ENCODE measurements around the gene NUP98.
A peak's percentile ranks its signal among the peaks of the same experiment; 100 is the strongest.

The NUP98 gene

GRCh38 chr11:3797329-3798090 lies at the start of gene NUP98:
NUP98 (minus strand) TSS chr11:3797554; CDS start chr11:3782117, 15,437 bp downstream.
- peak; percentile 100 for DNase-seq (ENCODE audit: low spot score)
- Mint-ChIP-seq H3K27me3 (ENCODE audit: low read depth) (no peaks in the 10 kb centered on the region), H3K4me3 (peak within 1 kb of the TSS; percentile 97), H3K9me3 (no peaks in the 10 kb centered on the region), H3K4me1 (ENCODE audit: low read depth) (peaks cover 36% of the 10 kb centered on the region), H3K27ac (peak within 1 kb of the TSS; percentile 99), H3K36me3 (ENCODE audit: low read depth) (peaks cover 34% of the 10 kb centered on the region)

DNA sequence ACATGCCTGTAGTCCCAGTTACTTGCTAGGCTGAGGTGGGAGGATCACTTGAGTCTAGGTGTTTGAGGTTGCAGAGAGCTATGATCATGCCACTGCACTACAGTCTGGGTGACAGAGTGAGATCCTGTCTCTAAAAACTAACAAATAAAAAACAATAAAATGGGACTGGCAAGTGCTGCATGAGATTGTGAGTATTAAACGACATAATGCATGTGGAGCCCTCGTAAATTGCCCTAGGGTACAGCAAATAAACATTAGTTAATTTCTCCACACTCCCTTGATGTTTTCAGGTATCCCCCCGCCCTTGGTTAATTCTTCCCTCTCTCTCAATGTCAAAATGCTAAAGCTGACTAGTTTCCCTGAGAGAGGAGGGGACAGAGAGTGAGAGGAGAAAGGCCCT lies 48.3 kb upstream of the NUP98 start:
- Mint-ChIP-seq H3K9me3 (no peaks in the 10 kb centered on the region), H3K36me3 (ENCODE audit: low read depth) (no peaks in the 10 kb centered on the region), H3K4me1 (ENCODE audit: low read depth) (peaks cover 25% of the 10 kb centered on the region), H3K27me3 (ENCODE audit: low read depth) (no peaks in the 10 kb centered on the region), H3K27ac (no peak overlapping the region), H3K4me3 (no peak overlapping the region)
- no peak for DNase-seq (ENCODE audit: low spot score)

DNA sequence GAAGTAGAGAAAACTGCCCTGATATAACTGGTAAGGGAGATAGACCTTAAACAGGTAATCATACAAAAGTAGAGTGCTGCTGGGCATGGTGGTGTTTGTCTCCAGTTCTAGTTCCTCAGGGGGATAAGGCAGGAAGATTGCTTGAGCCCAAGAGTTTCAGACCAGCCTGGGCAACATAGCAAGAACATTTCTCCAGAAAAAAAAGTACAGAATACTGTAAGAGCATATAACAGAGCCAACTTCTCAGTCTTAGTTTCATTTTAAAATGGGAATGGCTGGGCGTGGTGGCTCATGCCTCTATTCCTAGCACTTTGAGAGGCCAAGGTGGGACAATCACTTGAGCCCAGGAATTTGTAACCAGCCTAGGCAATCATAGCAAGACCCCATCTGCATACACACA lies 47.9 kb upstream of the NUP98 start:
- no peak for DNase-seq (ENCODE audit: low spot score)
- Mint-ChIP-seq H3K4me3 (no peak overlapping the region), H3K36me3 (ENCODE audit: low read depth) (no peaks in the 10 kb centered on the region), H3K27ac (no peak overlapping the region), H3K27me3 (ENCODE audit: low read depth) (no peaks in the 10 kb centered on the region), H3K4me1 (ENCODE audit: low read depth) (peaks cover 25% of the 10 kb centered on the region), H3K9me3 (no peaks in the 10 kb centered on the region)

- Mint-ChIP-seq H3K9me3 (no peaks in the 10 kb centered on the region), H3K27ac (peak overlapping the region; percentile 51), H3K4me1 (ENCODE audit: low read depth) (peaks cover 30% of the 10 kb centered on the region), H3K36me3 (ENCODE audit: low read depth) (peaks cover 16% of the 10 kb centered on the region), H3K27me3 (ENCODE audit: low read depth) (no peaks in the 10 kb centered on the region), H3K4me3 (no peak overlapping the region)
- DNase-seq (ENCODE audit: low spot score): no peak
Measured at GRCh38 chr11:3843326-3843725, 46.0 kb upstream of the NUP98 start.

DNA sequence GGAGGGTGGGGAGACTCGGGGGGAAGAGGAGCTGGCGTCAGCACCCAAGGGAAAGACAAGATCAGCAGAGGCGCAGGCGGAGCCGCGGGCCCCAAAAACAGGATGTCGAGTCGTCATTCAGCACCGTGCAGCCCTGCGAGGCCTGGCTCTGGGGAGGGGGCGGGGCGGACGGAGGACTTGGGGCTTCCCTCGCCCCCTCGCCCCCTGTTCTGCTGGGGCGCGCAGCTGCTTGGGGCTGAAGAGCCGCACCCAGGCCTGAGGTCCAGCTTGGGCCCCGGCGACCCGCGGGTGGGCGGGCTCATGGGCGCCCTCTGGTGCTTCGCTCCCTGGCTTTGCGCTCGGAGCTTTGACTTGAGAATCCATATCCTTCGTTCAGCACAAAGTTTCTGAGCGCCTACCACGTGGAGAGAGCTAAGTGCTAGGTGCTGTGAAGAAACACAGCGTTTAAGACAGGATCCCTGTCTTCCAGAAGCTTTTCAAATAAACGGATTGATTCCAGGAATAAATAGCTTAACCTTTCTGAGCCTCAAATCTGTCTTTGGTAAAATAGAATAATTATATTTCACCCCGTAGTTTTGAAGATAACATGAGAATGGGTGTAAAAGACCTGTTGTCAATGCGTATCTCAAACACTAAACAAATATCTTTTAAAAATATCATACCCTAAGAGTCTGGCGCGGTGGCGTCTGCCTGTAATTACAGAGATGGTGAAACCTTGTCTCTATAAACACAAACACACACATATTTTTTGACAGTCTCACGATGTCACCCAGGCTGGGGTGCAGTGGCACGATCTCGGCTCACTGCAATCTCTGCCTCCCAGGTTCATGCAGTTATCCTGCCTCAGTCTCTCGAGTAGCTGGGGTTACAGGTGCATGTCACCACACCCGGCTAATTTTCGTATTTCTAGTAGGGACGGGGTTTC lies 44.3 kb upstream of the NUP98 start:
- H3K4me1 Mint-ChIP-seq (ENCODE audit: low read depth): peaks cover 41% of the 10 kb centered on the region
- H3K27me3 Mint-ChIP-seq (ENCODE audit: low read depth): no peaks in the 10 kb centered on the region
- peak overlapping the region; percentile 85 for H3K4me3 Mint-ChIP-seq
- H3K9me3 Mint-ChIP-seq: no peaks in the 10 kb centered on the region
- peak overlapping the region; percentile 98 for H3K27ac Mint-ChIP-seq
- peak; percentile 96 for DNase-seq (ENCODE audit: low spot score)
- H3K36me3 Mint-ChIP-seq (ENCODE audit: low read depth): peaks cover 23% of the 10 kb centered on the region

- H3K27me3 Mint-ChIP-seq (ENCODE audit: low read depth): no peaks in the 10 kb centered on the region
- H3K4me1 Mint-ChIP-seq (ENCODE audit: low read depth): peaks cover 46% of the 10 kb centered on the region
- H3K4me3 Mint-ChIP-seq: peak within 1 kb of the TSS; percentile 99
- DNase-seq (ENCODE audit: low spot score): peak; percentile 73
- H3K27ac Mint-ChIP-seq: peak within 1 kb of the TSS; percentile 98
- no peaks in the 10 kb centered on the region for H3K9me3 Mint-ChIP-seq
- H3K36me3 Mint-ChIP-seq (ENCODE audit: low read depth): peaks cover 23% of the 10 kb centered on the region
Measured at GRCh38 chr11:3840870-3841425, 43.6 kb upstream of the NUP98 start, which contains the start of gene RHOG. RHOG (minus strand) TSS chr11:3840959; CDS start chr11:3828138, 12,821 bp downstream.

GRCh38 chr11:3840004-3840869 lies 42.9 kb upstream of the NUP98 start:
- H3K4me1 Mint-ChIP-seq (ENCODE audit: low read depth): peaks cover 51% of the 10 kb centered on the region
- H3K4me3 Mint-ChIP-seq: peak overlapping the region; percentile 99
- peak; percentile 39 for DNase-seq (ENCODE audit: low spot score)
- peaks cover 29% of the 10 kb centered on the region for H3K36me3 Mint-ChIP-seq (ENCODE audit: low read depth)
- H3K27ac Mint-ChIP-seq: peak overlapping the region; percentile 98
- no peaks in the 10 kb centered on the region for H3K9me3 Mint-ChIP-seq
- no peaks in the 10 kb centered on the region for H3K27me3 Mint-ChIP-seq (ENCODE audit: low read depth)

DNA sequence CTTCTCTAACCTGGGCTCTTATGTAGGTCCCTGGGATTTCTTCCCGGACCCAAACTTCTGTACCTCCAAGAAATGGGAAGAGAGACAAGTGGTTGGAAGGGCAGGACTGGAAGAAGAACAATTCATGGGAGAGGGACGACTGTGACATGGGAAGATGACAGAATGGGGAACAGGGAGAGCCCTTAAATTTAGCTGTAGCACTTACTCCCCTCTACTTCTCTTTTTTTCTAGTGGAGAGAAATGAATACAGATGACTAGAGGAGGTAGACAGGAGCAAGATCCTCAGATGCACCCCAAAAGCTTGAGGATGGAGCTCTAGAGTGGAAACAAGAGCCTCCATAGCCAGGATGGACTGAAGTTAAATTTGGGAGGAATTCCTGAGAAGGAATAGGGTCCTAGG lies 41.1 kb upstream of the NUP98 start:
- Mint-ChIP-seq H3K4me3 (peak overlapping the region; percentile 99), H3K27me3 (ENCODE audit: low read depth) (no peaks in the 10 kb centered on the region), H3K36me3 (ENCODE audit: low read depth) (peaks cover 44% of the 10 kb centered on the region), H3K9me3 (no peaks in the 10 kb centered on the region), H3K4me1 (ENCODE audit: low read depth) (peaks cover 60% of the 10 kb centered on the region), H3K27ac (peak overlapping the region; percentile 98)
- DNase-seq (ENCODE audit: low spot score): no peak

GRCh38 chr11:3837793-3838192 lies 40.4 kb upstream of the NUP98 start:
- Mint-ChIP-seq H3K4me3 (peak overlapping the region; percentile 99), H3K27ac (peak overlapping the region; percentile 98), H3K36me3 (ENCODE audit: low read depth) (peaks cover 47% of the 10 kb centered on the region), H3K9me3 (no peaks in the 10 kb centered on the region), H3K27me3 (ENCODE audit: low read depth) (no peaks in the 10 kb centered on the region), H3K4me1 (ENCODE audit: low read depth) (peaks cover 62% of the 10 kb centered on the region)
- no peak for DNase-seq (ENCODE audit: low spot score)

DNA sequence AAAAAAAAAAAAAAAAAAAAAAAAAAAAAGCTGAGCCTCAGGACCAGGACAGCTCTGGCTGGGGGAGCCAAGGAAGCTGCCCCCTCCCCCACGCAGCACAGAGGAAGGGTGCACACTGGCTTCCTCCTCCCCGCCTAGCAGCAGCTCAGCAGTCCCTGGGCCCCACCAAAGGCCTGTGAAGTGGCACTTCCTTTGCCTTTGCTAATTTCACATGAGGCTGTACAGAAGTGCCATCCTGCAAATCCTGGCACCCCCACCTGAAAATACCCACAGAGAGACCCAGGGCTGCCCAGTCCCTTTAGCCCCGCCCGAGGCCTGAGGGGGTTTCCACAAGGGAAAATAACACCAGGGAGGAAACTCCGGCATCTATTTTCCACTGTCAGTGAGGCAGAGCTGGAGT lies 39.5 kb upstream of the NUP98 start:
- Mint-ChIP-seq H3K4me1 (ENCODE audit: low read depth) (peaks cover 69% of the 10 kb centered on the region), H3K36me3 (ENCODE audit: low read depth) (peaks cover 47% of the 10 kb centered on the region)

GRCh38 chr11:3835751-3836150 lies 38.4 kb upstream of the NUP98 start:
- peaks cover 73% of the 10 kb centered on the region for H3K4me1 Mint-ChIP-seq (ENCODE audit: low read depth)
- peaks cover 57% of the 10 kb centered on the region for H3K36me3 Mint-ChIP-seq (ENCODE audit: low read depth)
- no peaks in the 10 kb centered on the region for H3K27me3 Mint-ChIP-seq (ENCODE audit: low read depth)
- H3K27ac Mint-ChIP-seq: peak overlapping the region; percentile 82
- no peaks in the 10 kb centered on the region for H3K9me3 Mint-ChIP-seq
- H3K4me3 Mint-ChIP-seq: peak overlapping the region; percentile 99
- DNase-seq (ENCODE audit: low spot score): no peak

More for the DNA sequence above, 39.5 kb upstream of the NUP98 start:
- Mint-ChIP-seq H3K27me3 (ENCODE audit: low read depth) (no peaks in the 10 kb centered on the region), H3K4me3 (peak overlapping the region; percentile 99), H3K27ac (peak overlapping the region; percentile 87), H3K9me3 (no peaks in the 10 kb centered on the region)
- peak; percentile 30 for DNase-seq (ENCODE audit: low spot score)

DNA sequence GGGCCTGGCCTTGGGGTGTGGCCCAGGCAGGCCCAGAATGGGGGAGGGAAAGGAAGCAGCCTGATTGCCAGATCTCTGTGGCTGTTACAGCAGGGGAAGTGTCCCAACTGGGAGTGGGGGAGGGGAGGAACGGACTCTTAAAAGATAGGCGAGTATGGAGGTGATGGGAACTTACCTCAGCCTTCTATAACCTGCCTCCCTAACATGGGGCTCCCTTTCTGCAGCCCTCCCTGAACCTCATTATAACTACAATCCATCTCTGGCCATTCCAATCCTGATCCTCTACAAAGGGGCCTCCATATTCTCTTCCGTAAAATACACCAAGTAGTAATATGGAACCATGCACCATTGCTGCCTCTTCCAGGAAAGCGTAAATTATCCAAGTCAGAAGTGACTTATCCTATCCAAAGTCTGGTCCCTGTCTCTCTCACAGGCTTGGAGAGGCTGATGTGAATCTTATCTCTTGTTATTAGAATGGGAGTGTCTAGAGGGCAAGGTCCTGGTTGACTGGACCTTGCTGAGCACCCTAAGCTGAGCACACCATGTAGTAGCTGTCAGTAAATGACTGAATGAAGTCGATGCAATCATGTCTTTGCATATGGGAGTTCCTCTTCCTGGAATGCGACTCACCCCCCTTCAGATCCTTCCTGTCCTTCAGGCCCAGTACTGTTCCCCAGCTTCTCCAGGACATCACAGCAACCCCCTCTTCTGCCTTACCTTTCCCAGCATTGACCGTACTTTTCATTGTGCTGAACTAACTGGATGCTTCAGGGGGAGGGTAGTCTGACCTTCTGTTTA lies 37.5 kb upstream of the NUP98 start:
- no peaks in the 10 kb centered on the region for H3K27me3 Mint-ChIP-seq (ENCODE audit: low read depth)
- peak overlapping the region; percentile 99 for H3K4me3 Mint-ChIP-seq
- no peak for DNase-seq (ENCODE audit: low spot score)
- H3K4me1 Mint-ChIP-seq (ENCODE audit: low read depth): peaks cover 77% of the 10 kb centered on the region
- H3K27ac Mint-ChIP-seq: peak overlapping the region; percentile 82
- peaks cover 63% of the 10 kb centered on the region for H3K36me3 Mint-ChIP-seq (ENCODE audit: low read depth)
- H3K9me3 Mint-ChIP-seq: no peaks in the 10 kb centered on the region
